OCI-LY3 (cell line): ENCODE results near the gene GPR55.
"Not testable (repeated sequence)": the region's sequence is repeated elsewhere in the genome, so short reads cannot be mapped to it uniquely, and the experiment has no call there.

Source experiments
- CTCF ChIP-seq: fragments of 200-600, 300-600 bp; sonication (generic); IDR thresholded peaks from 2 replicates; pipeline ENCODE4 v1.5.1; 2014; ENCODE audit warnings: antibody characterized with exemption, low read length, low read depth
- EZH2phosphoT487 ChIP-seq: fragments of 200-600 bp; shearing (Covaris generic); IDR thresholded peaks from 2 replicates; pipeline ENCODE4 v1.6.1; 2018; ENCODE audit warnings: antibody characterized with exemption, mixed run types, low read depth

- not testable (repeated sequence) for TF ChIP-seq CTCF, EZH2phosphoT487
These were observed 11.2 kb upstream of the GPR55 start for GRCh38 chr2:230936243-230936642.
